AG09319 (cell line): ENCODE results near the gene CDHR4.
A peak's percentile ranks its signal among the peaks of the same experiment; 100 is the strongest.
"Not testable (repeated sequence)": the region's sequence is repeated elsewhere in the genome, so short reads cannot be mapped to it uniquely, and the experiment has no call there.

Experiments
- DNase-seq: peaks from one replicate; pipeline ENCODE4 v3.0.0-alpha.2; 2010; ENCODE audit warnings: low read depth; ENCODE audit errors: extremely low read depth
- TF ChIP-seq, protein P1 (sequence below): IDR thresholded peaks from 2 replicates; pipeline ENCODE4 v1.5.1; 2011; ENCODE audit warnings: low read depth, mild to moderate bottlenecking, inconsistent platforms, low read length, moderate library complexity

CDHR4 gene

DNA sequence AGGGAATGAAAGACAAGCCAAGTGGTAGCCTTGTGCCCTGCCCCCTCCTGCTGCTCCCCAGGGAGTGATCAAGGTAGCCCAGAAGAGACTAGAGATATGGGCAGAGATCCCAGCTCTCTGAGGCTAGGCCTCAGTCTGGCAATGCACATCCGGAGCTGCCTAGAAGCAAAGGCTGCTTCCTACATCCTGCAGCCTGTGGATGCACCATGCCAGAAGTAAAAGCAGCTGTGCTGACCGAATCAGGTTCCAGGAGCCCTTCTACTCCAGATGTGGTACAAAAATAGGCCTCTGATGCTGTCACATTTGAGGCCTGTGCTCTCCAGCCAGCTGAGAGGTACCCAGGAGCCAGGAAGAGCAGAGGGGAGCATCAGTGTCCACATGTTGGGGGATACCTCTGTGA lies 40.7 kb upstream of the CDHR4 start:
- TF ChIP-seq, protein P1, sequence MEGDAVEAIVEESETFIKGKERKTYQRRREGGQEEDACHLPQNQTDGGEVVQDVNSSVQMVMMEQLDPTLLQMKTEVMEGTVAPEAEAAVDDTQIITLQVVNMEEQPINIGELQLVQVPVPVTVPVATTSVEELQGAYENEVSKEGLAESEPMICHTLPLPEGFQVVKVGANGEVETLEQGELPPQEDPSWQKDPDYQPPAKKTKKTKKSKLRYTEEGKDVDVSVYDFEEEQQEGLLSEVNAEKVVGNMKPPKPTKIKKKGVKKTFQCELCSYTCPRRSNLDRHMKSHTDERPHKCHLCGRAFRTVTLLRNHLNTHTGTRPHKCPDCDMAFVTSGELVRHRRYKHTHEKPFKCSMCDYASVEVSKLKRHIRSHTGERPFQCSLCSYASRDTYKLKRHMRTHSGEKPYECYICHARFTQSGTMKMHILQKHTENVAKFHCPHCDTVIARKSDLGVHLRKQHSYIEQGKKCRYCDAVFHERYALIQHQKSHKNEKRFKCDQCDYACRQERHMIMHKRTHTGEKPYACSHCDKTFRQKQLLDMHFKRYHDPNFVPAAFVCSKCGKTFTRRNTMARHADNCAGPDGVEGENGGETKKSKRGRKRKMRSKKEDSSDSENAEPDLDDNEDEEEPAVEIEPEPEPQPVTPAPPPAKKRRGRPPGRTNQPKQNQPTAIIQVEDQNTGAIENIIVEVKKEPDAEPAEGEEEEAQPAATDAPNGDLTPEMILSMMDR: no peak

DNA sequence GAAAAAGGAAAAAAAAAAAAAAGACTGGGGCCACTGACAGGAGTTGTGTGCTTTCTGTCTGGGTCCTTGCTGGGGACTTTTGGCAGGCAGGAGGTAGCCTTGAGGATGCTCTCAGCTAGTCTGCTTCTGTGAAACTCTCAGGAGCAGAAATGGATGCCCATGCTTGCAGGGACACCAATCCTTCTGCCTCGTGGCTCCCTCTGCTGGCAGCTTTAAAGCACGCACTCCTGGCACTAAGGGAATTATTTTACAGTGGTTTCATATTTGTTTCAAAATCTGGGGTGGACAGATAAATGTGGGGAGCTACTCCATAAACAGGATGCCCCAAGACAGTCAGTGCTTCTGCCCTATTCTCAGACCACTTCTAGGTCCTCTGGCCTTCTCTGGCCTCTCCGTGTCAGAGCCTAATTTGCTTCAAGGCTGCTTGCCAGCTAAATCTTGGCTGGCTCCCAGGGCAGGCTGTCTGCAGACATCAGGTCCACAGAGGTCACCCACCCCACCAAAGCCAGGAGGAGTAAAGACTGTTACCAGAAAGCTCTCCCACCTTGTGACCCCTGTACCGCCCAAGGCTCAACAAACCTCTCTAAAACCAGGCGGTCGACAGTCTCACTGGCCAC lies 39.6 kb upstream of the CDHR4 start:
- TF ChIP-seq, protein P1: peak; percentile 87
- peak; percentile 61 for DNase-seq

More for the DNA sequence above, 40.7 kb upstream of the CDHR4 start:
- DNase-seq: no peak

DNA sequence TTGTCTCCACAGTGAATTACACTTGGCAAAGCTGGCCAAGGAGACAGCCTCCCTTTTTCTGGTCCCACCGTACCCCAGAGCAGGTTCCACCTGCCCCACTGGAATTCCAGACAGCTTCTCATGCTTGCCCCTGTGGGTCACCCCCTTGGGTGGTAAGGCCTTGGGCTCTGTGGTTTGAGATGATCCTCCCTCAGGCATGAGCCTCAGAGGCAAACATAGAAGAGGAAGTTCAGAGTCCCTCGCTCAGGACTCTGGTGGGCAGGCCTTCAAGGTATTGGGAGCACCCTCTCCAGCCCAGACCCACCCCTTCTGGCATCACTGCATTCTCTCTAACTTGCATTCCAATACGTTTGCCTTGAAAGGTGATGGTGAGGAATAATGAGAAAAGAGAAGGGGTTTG lies 31.7 kb upstream of the CDHR4 start:
- TF ChIP-seq, protein P1: no peak
- DNase-seq: no peak

DNA sequence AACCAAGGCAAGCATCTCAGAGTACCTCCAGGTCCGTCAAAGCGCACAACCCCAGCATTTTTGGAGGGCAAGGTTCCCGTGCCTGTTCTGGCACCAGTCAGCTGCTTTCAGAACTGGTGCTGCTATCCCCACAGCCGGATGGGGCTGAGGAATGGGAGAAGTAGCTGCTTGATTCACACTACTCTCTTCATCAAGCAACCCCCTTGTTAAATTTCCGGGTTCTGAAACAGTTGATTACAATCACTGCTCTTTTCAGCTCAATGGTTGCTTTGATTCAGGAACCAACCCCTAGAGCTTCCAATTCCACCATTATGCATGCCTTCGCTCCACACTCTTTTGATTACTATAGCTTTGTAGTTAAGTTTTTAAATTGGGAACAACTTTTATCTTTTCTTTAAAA lies 26.3 kb upstream of the CDHR4 start:
- DNase-seq: no peak
- TF ChIP-seq, protein P1: no peak

DNA sequence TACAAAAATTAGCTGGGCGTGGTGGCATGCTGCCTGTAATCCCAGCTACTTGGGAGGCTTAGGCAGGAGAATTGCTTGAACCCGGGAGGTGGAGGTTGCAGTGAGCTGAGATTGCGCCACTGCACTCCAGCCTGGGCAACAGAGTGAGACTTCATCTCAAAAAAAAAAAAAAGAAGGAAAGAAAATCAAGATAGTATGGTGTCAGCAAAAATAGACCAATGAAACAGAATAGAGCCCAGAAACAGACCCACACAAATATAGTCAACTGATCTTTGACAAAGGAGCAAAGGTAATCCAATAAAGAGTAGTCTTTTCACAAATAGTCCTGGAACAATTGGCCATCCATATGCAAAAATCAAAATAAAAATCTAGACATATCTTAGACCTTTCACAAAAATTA lies 23.5 kb upstream of the CDHR4 start:
- not testable (repeated sequence) for DNase-seq

DNA sequence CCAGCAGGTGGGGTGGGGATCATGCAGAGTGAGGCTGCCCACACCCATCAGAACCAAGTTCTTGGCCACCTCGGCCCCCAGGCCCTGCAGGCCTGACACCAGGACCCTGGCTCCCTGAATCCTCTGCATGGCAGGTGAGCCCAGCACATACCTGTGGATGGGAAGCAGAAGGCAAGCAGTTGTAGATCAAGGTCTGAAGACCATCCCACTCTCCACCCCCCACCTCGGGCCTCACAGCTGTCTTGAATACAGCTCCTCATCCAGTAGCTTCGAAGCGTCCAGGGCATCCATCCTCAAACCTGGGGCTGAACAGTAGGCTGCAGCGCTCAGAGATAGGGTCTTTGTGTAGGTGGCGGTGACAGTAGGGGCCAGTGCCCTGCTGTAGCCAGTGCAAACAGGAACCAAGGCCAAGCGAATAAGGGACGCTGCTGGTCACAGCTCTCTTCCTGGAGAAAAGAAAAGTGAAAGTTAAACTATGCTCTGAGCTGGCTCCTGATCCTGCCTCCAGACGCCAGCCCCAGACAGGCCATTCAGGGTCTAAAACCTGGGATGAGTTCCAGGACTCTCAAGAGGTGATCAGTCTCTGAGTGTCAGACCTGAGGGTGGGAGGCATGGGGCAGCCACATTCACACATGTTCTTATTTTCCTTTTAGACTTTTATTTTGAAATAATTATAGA lies 14.0 kb upstream of the CDHR4 start, which contains the start of gene UBA7:
Gene UBA7, minus strand, starts transcription at position 457 of the 678 bp plus-strand sequence. Its CDS starts 166 bp downstream, at position 291.
- TF ChIP-seq, protein P1: no peak
- DNase-seq: no peak

DNA sequence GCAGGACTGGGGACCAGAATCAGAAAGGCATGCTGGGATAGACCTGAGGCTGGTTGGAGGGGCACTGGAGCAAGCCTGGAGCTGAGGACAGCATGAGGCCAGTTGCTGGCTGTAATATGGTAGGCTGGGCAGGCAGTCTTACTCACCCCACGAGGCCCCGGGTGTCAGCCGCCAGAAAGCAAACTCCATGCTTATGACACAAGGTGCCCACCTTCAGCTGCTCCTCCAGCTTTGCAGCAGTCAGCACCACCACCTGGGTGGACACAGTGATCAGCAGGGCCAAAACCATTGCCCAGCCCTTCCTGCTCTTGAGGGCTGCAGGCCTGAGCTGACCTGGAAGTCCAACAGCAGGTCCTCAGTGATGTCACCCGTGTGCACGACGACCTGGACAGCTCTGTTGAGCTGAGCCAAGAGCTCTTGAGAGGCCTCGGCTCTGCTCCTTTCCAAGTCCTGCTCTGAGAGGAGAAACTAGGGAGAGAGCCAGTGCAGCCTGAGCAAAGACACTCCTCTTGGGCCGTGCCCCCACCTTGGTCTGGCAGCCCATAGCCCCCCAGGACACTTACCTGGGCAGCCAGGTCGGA lies 13.3 kb upstream of the CDHR4 start:
- TF ChIP-seq, protein P1: no peak
- DNase-seq: no peak
